HG03342 (cell line): Measurements from ENCODE around the gene IKBIP.
"Not testable (repeated sequence)": the region's sequence is repeated elsewhere in the genome, so short reads cannot be mapped to it uniquely, and the experiment has no call there.

Experiments
- ATAC-seq: cut with Tn5 transposase; IDR thresholded peaks from one replicate; pipeline ENCODE4 v1.9.1; 2021; ENCODE audit warnings: mild to moderate bottlenecking, moderate library complexity; ENCODE audit not compliant: unreplicated experiment

The IKBIP gene

DNA sequence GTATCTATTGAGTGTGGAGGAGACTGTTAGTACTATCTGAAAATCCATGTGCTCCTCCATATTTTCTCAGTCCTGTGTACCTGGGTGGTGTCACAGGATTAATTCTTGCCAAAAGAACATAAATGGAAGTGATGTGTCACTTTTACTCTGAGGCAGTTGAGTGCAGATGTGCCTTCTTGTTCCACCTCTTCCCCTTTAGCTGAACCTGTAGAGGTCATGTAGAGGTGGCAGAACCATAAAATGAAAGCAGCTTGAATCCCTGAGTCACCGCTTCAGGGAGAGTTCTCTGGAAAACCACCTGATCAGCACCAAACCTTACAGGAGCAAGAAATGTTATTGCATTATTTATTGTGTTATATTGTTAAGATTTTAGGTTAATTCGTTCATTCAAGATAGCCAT is 65.8 kb downstream of the IKBIP start:
- ATAC-seq = no peak

DNA sequence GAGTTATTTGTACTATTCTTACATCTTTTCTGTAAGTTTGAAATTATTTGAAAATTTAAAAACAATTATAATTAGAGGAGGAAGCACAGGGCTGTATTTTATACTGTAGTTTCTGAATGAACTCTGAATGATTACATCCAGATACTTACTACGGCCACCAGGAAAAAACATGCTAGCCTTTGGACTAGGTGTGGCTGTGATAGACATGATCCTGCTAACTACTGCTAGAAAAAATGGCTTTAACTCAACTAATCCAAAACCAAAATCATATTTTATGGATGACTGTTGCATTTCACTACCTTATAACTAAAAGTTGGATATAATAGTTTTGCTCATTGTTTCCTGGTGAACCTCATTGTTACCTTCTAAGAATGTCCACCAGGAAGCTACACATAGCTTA is 66.2 kb downstream of the IKBIP start:
- ATAC-seq = no peak

DNA sequence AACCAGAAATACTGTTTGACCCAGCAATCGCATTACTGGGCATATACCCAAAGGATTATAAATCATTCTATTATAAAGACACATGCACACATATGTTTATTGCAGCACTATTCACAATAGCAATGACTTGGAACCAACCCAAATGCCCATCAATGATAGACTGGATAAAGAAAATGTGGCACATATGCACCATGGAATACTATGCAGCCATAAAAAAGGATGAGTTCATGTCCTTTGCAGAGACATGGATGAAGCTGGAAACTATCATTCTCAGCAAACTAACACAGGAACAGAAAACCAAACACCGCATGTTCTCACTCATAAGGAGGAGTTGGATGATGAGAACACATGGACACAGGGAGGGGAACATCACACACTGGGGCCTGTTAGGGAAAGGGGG is 67.8 kb downstream of the IKBIP start:
- ATAC-seq = not testable (repeated sequence)

DNA sequence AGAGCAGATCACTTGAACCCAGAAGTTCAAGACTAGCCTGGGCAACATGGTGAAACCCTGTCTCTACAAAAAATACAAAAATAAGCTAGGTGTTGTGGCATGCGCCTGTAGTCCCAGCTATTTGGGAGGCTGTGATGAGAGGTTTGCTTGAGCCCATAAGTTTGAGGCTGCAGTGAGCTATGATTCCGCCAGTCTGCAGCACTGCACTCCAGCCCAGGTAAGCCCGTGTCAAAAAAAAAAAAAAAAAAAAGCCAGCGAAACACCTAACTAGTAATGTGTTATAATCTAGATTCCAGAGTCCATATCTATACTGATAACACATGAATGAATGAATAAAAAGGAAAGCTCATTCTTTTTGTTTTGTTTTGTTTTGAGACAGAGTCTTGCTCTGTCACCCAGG is 69.6 kb downstream of the IKBIP start:
- no peak for ATAC-seq
